ENCODE measurements around the gene ITGB4. TPM values are rescaled to one million over a fixed set of nuclear protein-coding genes. Genes with fewer than 3 reads are reported as not detected.
"Not testable (repeated sequence)": the region's sequence is repeated elsewhere in the genome, so short reads cannot be mapped to it uniquely, and the experiment has no call there.

Gene ITGB4
- polyA plus RNA-seq, 2 of the 4 experiments (the other 2 are of a cell fraction) = 20.6 to 37.4 TPM

GRCh38 chr17:75759457-75759856, 38.2 kb downstream of the ITGB4 start:
- 78% methylated on average over 3 of the region's 3 CpGs for whole genome bisulfite sequencing (ENCODE audit: missing lambda C conversion rate)
- H3K27ac ChIP-seq = no peak overlapping the region
- H3K4me2 ChIP-seq = no peak overlapping the region
- ATAC-seq (no peak), DNase-seq (ENCODE audit: low read depth in 1 of 2, low spot score in 1 of 2) (no peak), FAIRE-seq (no peak)
- peaks cover 13% of the 10 kb centered on the region for H3K4me1 ChIP-seq
- ChIA-PET CTCF (interaction anchor here (0.5 to 43.5 kb wide), 11 partner anchors 10 to 246 kb away, joined by 3 to 1931 read pairs (median 4); partner anchors contain the start of genes RECQL5, SAP30BP and SMIM5), POLR2A (interaction anchor here (1.2 to 2.3 kb wide), 2 partner anchors 21 to 26 kb away, joined by 3 to 13 read pairs; partner anchors contain the start of gene UNK)
- TF ChIP-seq SREBF2 (IDR thresholded peaks at IDR 0.05) = no peak
- no peak for TF ChIP-seq CTCF (IDR thresholded peaks at IDR 0.05)
- TF ChIP-seq GATA3 (IDR thresholded peaks at IDR 0.05; ENCODE audit: borderline replicate concordance) = no peak
- TF ChIP-seq JUN (IDR thresholded peaks at IDR 0.05) = no peak
- TF ChIP-seq JUNB (IDR thresholded peaks at IDR 0.05) = no peak
- no peak for TF ChIP-seq HOXB5 (CRISPR knock-in tag; IDR thresholded peaks at IDR 0.05)
- TF ChIP-seq POLR2AphosphoS2 (conservative IDR thresholded peaks at IDR 0.05; ENCODE audit: low read length) = no peak
- TF ChIP-seq CBX8 (IDR thresholded peaks at IDR 0.05) = no peak
- no peak for TF ChIP-seq RAD21 (conservative IDR thresholded peaks at IDR 0.05 in 1 of 2, IDR thresholded peaks at IDR 0.05 in 1 of 2)
- TF ChIP-seq PHF8 (IDR thresholded peaks at IDR 0.05; ENCODE audit: borderline replicate concordance, low read depth) = no peak
- no peak for TF ChIP-seq BCL3 (IDR thresholded peaks at IDR 0.05)
- TF ChIP-seq BHLHE40 (IDR thresholded peaks at IDR 0.05; ENCODE audit: low read depth, low read length) = no peak
- TF ChIP-seq MYC (IDR thresholded peaks at IDR 0.05; ENCODE audit: borderline replicate concordance, low read length) = no peak
- TF ChIP-seq FOSB (CRISPR knock-in tag; IDR thresholded peaks at IDR 0.05) = no peak
- no peak for TF ChIP-seq EP300 (IDR thresholded peaks at IDR 0.05)
- H3K4me3 ChIP-seq = no peak overlapping the region
- no peaks in the 10 kb centered on the region for H3K9me3 ChIP-seq

- H3K4me2 ChIP-seq; H3K9me3 ChIP-seq; DNase-seq (ENCODE audit: low read depth in 1 of 2, low spot score in 1 of 2); FAIRE-seq; ATAC-seq; H3K27ac ChIP-seq; H3K4me3 ChIP-seq: not testable (repeated sequence)
- 94% methylated on average over 6 of the region's 6 CpGs for WGBS (ENCODE audit: missing lambda C conversion rate)
- POLR2A ChIA-PET = interaction anchor here (1.2 to 2.3 kb wide), 2 partner anchors 20 to 25 kb away, joined by 3 to 13 read pairs; partner anchors contain the start of gene UNK
- peaks cover 13% of the 10 kb centered on the region for H3K4me1 ChIP-seq
- CTCF ChIA-PET = interaction anchor here (0.6 to 43.5 kb wide), 9 partner anchors 11 to 245 kb away, joined by 3 to 1931 read pairs (median 4); partner anchors contain the start of genes RECQL5, SAP30BP and SMIM5
Observed at GRCh38 chr17:75759978-75760640, 38.9 kb downstream of the ITGB4 start.

- 95% methylated on average over 27 of the region's 27 CpGs for WGBS (ENCODE audit: missing lambda C conversion rate)
- no peak for ATAC-seq
- Histone ChIP-seq H3K9me3 (no peaks in the 10 kb centered on the region), H3K27ac (no peak overlapping the region), H3K4me3 (no peak overlapping the region), H3K4me2 (no peak overlapping the region), H3K4me1 (peaks cover 13% of the 10 kb centered on the region)
- no peak for DNase-seq (ENCODE audit: low read depth in 1 of 2, low spot score in 1 of 2)
- POLR2A ChIA-PET = interaction anchor here (1.0 to 5.1 kb wide), 4 partner anchors 10 to 17 kb away, joined by 4 to 73 read pairs (median 22); a partner anchor contains a TSS
- no peak for FAIRE-seq
- CTCF ChIA-PET = interaction anchor here (0.8 to 43.5 kb wide), 11 partner anchors 9 to 161 kb away, joined by 3 to 1931 read pairs (median 9); partner anchors contain the start of genes RECQL5, SAP30BP, SMIM5 and UNK
- TF ChIP-seq POLR2A (IDR thresholded peaks at IDR 0.05; ENCODE audit: low read length) (0 out of 2 replicates have a peak, but pooled peaks have one; percentile 15), HDAC2 (IDR thresholded peaks at IDR 0.05) (no peak), CBX2 (IDR thresholded peaks at IDR 0.05; ENCODE audit: borderline replicate concordance, low read depth) (no peak), NR3C1 (IDR thresholded peaks at IDR 0.05) (no peak)
Observed at GRCh38 chr17:75762513-75763268, 41.4 kb downstream of the ITGB4 start.
